ENCODE measurements around the gene GEMIN7.

- TF ChIP-seq EZH2phosphoT487 (IDR thresholded peaks at IDR 0.05; ENCODE audit: low read depth, severe bottlenecking, unreplicated experiment), result no peak
- TF ChIP-seq CTCF (IDR thresholded peaks at IDR 0.05; ENCODE audit: poor library complexity), result no peak
- no peak for TF ChIP-seq EZH2 (IDR thresholded peaks at IDR 0.05; ENCODE audit: borderline replicate concordance)
Measured at GRCh38 chr19:45117167-45117594, 38.1 kb downstream of the GEMIN7 start.
